Measurements from ENCODE around the gene KIAA1958. TPM values are rescaled to one million over a fixed set of nuclear protein-coding genes. Genes with fewer than 3 reads are reported as not detected.

KIAA1958 gene
- 1.3 and 1.5 TPM in 2 replicates for total RNA-seq

GRCh38 chr9:112486221-112487007, at the start of gene KIAA1958:
KIAA1958 (plus strand) TSS chr9:112486827; CDS start chr9:112574081, 87,254 bp downstream.

GRCh38 chr9:112717661-112718331, 231.2 kb downstream of the KIAA1958 start, which contains the start of gene INIP:
INIP (minus strand) TSS chr9:112718117; CDS start chr9:112716485, 1,632 bp downstream.

Other genes starting within 250 kb of the KIAA1958 start
- 13.6 and 16.3 TPM in 2 replicates for gene PTBP3, start 153.2 kb upstream of the KIAA1958 start, total RNA-seq
- 57.0 and 60.7 TPM in 2 replicates for gene HSDL2, start 106.7 kb upstream of the KIAA1958 start, total RNA-seq
- 16.4 and 31.6 TPM in 2 replicates for gene INIP, start 231.3 kb downstream of the KIAA1958 start, total RNA-seq